ENCODE data around the gene SEPTIN12.

DNA sequence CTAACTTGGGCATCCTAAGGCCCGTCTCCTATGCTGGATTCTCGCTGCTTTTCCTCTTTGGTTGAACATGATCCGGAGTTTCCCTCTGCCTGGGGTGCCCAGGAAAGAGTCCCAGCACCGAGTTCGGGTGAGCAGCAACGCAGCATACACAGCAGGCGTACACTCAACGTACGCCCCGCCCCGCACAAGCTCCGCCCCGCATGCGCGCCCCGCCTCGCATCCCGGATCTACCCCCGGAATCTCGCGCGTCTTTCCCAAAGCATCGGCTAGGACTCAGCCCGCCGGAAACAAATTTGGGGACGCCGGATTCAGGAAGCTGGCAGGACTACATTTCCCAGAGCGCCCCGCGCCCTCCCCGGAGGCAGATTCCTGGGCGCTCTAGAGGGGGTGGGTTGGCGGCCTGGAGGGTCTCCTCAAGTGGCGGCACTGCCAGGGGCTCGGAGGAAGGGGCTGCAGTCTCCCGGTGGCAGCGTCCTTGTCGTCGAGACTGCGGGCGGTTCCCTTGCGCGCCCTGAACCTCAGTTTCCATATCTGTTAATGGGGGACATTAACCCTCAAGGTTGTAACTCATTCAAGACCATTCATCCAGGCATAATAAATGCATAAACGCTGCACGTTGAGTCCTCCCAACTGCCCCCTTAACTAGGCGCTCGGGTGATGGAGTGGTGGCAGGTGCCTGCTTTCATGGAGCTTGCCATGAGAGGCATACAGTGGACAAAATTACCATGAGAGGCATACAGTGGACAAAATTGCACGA lies 19.4 kb downstream of the SEPTIN12 start:
- TF ChIP-seq, protein P1, sequence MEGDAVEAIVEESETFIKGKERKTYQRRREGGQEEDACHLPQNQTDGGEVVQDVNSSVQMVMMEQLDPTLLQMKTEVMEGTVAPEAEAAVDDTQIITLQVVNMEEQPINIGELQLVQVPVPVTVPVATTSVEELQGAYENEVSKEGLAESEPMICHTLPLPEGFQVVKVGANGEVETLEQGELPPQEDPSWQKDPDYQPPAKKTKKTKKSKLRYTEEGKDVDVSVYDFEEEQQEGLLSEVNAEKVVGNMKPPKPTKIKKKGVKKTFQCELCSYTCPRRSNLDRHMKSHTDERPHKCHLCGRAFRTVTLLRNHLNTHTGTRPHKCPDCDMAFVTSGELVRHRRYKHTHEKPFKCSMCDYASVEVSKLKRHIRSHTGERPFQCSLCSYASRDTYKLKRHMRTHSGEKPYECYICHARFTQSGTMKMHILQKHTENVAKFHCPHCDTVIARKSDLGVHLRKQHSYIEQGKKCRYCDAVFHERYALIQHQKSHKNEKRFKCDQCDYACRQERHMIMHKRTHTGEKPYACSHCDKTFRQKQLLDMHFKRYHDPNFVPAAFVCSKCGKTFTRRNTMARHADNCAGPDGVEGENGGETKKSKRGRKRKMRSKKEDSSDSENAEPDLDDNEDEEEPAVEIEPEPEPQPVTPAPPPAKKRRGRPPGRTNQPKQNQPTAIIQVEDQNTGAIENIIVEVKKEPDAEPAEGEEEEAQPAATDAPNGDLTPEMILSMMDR (IDR thresholded peaks at IDR 0.05; ENCODE audit: poor library complexity, severe bottlenecking), result no peak
- TF ChIP-seq RAD21 (conservative IDR thresholded peaks at IDR 0.05), result no peak
- TF ChIP-seq EZH2 (IDR thresholded peaks at IDR 0.05; ENCODE audit: borderline replicate concordance, insufficient read depth, low read length, poor library complexity, severe bottlenecking), result no peak
- TF ChIP-seq POLR2AphosphoS5 (IDR thresholded peaks at IDR 0.05), result peak; percentile 59
- TF ChIP-seq, protein P2, sequence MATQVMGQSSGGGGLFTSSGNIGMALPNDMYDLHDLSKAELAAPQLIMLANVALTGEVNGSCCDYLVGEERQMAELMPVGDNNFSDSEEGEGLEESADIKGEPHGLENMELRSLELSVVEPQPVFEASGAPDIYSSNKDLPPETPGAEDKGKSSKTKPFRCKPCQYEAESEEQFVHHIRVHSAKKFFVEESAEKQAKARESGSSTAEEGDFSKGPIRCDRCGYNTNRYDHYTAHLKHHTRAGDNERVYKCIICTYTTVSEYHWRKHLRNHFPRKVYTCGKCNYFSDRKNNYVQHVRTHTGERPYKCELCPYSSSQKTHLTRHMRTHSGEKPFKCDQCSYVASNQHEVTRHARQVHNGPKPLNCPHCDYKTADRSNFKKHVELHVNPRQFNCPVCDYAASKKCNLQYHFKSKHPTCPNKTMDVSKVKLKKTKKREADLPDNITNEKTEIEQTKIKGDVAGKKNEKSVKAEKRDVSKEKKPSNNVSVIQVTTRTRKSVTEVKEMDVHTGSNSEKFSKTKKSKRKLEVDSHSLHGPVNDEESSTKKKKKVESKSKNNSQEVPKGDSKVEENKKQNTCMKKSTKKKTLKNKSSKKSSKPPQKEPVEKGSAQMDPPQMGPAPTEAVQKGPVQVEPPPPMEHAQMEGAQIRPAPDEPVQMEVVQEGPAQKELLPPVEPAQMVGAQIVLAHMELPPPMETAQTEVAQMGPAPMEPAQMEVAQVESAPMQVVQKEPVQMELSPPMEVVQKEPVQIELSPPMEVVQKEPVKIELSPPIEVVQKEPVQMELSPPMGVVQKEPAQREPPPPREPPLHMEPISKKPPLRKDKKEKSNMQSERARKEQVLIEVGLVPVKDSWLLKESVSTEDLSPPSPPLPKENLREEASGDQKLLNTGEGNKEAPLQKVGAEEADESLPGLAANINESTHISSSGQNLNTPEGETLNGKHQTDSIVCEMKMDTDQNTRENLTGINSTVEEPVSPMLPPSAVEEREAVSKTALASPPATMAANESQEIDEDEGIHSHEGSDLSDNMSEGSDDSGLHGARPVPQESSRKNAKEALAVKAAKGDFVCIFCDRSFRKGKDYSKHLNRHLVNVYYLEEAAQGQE (IDR thresholded peaks at IDR 0.05; ENCODE audit: borderline replicate concordance), result peak; percentile 53

All from neural cell (in vitro differentiated cells).